Measurements from ENCODE around the gene CYP8B1.
A peak's percentile ranks its signal among the peaks of the same experiment; 100 is the strongest.

The CYP8B1 gene

DNA sequence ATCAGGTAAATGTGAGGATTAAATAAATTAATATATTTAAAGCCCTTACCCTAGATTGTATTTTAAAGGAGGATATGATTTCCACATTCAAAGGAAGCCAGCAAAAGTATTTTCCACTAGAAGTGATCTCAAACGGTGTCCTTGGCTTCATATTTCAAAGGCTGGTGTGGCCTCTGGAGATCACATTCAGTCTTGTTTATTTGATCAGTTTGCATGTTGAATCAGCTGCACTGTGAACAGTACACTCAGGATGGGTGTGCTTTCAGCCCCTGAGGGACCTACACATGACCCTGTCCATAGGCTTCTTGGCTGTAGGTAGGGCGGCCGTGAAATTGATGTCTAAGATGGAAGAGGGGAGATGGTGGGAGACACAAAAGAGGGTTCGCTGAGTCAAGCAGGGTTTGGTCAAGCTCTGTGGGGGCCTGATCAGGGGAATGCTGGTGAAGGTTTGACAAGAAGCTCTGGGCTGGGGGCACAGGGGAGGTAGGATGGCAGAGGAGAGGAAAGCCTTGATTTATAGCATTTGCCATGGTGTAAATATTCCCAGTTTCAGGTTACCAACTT lies 21.9 kb downstream of the CYP8B1 start:
- H3K9me3 ChIP-seq (ENCODE audit: severe bottlenecking): no peaks in the 10 kb centered on the region
- H3K4me1 ChIP-seq (ENCODE audit: insufficient read depth, poor library complexity, severe bottlenecking): no peaks in the 10 kb centered on the region
- no peak for DNase-seq (ENCODE audit: low spot score)
- no peak for ATAC-seq (ENCODE audit: low read depth)
- H3K4me3 ChIP-seq (ENCODE audit: severe bottlenecking): no peak overlapping the region
- TF ChIP-seq, protein P1, sequence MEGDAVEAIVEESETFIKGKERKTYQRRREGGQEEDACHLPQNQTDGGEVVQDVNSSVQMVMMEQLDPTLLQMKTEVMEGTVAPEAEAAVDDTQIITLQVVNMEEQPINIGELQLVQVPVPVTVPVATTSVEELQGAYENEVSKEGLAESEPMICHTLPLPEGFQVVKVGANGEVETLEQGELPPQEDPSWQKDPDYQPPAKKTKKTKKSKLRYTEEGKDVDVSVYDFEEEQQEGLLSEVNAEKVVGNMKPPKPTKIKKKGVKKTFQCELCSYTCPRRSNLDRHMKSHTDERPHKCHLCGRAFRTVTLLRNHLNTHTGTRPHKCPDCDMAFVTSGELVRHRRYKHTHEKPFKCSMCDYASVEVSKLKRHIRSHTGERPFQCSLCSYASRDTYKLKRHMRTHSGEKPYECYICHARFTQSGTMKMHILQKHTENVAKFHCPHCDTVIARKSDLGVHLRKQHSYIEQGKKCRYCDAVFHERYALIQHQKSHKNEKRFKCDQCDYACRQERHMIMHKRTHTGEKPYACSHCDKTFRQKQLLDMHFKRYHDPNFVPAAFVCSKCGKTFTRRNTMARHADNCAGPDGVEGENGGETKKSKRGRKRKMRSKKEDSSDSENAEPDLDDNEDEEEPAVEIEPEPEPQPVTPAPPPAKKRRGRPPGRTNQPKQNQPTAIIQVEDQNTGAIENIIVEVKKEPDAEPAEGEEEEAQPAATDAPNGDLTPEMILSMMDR (IDR thresholded peaks at IDR 0.05; ENCODE audit: poor library complexity, severe bottlenecking): no peak
- no peaks in the 10 kb centered on the region for H3K36me3 ChIP-seq (ENCODE audit: low read depth)
- H3K27me3 ChIP-seq (ENCODE audit: insufficient read depth, poor library complexity, severe bottlenecking): no peaks in the 10 kb centered on the region
- no peak overlapping the region for H3K27ac ChIP-seq (ENCODE audit: poor library complexity, severe bottlenecking)

DNA sequence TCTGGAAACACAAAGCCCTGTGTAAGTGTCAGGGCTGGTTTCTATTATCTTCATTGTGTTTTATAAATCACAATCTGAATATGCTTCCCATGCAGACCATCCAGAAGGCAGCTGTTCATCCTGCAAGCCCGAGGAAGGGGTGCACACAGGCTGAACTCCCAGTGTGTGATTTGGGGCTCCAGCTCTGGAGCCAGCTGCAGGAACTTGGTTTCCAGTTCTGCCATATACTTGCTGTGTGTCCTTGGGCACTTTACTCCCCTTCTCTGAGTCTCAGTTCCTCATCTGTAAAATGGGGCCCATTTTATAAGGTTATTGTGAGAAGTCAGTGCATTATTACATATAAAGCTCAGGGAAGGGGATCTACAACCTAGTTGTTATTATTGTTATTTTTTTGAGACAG lies 22.6 kb downstream of the CYP8B1 start:
- no peak for ATAC-seq (ENCODE audit: low read depth)
- no peak overlapping the region for H3K27ac ChIP-seq (ENCODE audit: poor library complexity, severe bottlenecking)

DNA sequence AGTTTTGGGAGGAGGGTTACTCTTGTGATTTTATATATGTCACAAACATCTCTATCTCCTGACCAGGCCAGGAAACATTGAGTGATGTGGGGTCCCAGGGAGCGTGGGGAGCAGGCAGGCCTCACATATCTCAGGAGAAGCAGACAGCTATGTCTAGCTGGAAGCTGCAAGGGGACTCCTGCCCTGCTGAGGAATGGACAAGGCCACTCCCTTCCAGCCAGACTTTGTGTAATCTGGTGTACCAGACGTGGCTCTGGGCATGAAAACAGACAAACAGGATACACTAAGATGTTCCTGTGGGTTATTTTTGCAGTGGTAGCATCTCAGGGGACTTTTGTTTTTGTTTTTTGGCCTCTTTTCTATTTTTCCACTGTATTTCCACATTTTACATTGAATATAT lies 23.2 kb downstream of the CYP8B1 start:
- DNase-seq (ENCODE audit: low spot score) (no peak), ATAC-seq (ENCODE audit: low read depth) (no peak)
- H3K4me1 ChIP-seq (ENCODE audit: insufficient read depth, poor library complexity, severe bottlenecking): no peaks in the 10 kb centered on the region
- H3K27me3 ChIP-seq (ENCODE audit: insufficient read depth, poor library complexity, severe bottlenecking): no peaks in the 10 kb centered on the region
- H3K27ac ChIP-seq (ENCODE audit: poor library complexity, severe bottlenecking): no peak overlapping the region
- no peaks in the 10 kb centered on the region for H3K9me3 ChIP-seq (ENCODE audit: severe bottlenecking)
- no peaks in the 10 kb centered on the region for H3K36me3 ChIP-seq (ENCODE audit: low read depth)
- TF ChIP-seq, protein P1 (IDR thresholded peaks at IDR 0.05; ENCODE audit: poor library complexity, severe bottlenecking): no peak
- H3K4me3 ChIP-seq (ENCODE audit: severe bottlenecking): no peak overlapping the region

More for the DNA sequence above, 22.6 kb downstream of the CYP8B1 start:
- Histone ChIP-seq H3K9me3 (ENCODE audit: severe bottlenecking) (no peaks in the 10 kb centered on the region), H3K27me3 (ENCODE audit: insufficient read depth, poor library complexity, severe bottlenecking) (no peaks in the 10 kb centered on the region), H3K4me1 (ENCODE audit: insufficient read depth, poor library complexity, severe bottlenecking) (no peaks in the 10 kb centered on the region), H3K4me3 (ENCODE audit: severe bottlenecking) (no peak overlapping the region), H3K36me3 (ENCODE audit: low read depth) (no peaks in the 10 kb centered on the region)
- TF ChIP-seq, protein P1 (IDR thresholded peaks at IDR 0.05; ENCODE audit: poor library complexity, severe bottlenecking): no peak
- DNase-seq (ENCODE audit: low spot score): no peak

DNA sequence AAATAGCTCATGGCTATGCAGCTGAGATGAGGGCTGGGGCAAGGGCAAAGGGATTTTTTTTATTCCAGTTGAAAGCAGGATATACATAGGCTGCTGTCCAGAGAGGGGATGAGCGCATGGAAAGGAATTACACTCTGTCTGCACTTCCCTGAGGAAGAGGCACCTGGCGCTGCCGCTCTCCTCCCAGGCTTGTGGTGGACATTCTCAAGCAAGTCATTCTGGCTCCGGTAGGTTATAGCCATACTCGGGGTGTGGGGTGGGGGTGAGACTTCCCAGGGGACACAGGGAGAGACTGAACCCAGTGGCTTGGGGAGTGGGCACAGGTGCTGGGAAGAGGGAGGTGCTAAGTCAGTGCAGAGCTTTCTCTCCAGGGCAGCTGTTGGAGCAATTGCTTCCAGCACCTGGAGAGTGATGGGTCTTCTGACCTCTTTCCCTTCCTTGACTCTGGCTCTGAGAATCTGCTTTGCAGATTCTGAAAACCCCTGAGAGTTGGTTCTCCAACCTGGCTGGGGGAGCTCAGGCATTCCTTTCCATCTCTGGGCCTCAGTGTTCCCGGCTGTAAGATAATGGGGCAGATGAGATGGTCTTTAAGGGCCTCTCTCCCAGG lies 24.3 kb downstream of the CYP8B1 start:
- Histone ChIP-seq H3K4me1 (ENCODE audit: insufficient read depth, poor library complexity, severe bottlenecking) (no peaks in the 10 kb centered on the region), H3K9me3 (ENCODE audit: severe bottlenecking) (no peaks in the 10 kb centered on the region), H3K27me3 (ENCODE audit: insufficient read depth, poor library complexity, severe bottlenecking) (no peaks in the 10 kb centered on the region), H3K4me3 (ENCODE audit: severe bottlenecking) (no peak overlapping the region), H3K36me3 (ENCODE audit: low read depth) (no peaks in the 10 kb centered on the region), H3K27ac (ENCODE audit: poor library complexity, severe bottlenecking) (no peak overlapping the region)
- DNase-seq (ENCODE audit: low spot score) (no peak), ATAC-seq (ENCODE audit: low read depth) (peak; percentile 81)
- TF ChIP-seq, protein P1 (IDR thresholded peaks at IDR 0.05; ENCODE audit: poor library complexity, severe bottlenecking): no peak

DNA sequence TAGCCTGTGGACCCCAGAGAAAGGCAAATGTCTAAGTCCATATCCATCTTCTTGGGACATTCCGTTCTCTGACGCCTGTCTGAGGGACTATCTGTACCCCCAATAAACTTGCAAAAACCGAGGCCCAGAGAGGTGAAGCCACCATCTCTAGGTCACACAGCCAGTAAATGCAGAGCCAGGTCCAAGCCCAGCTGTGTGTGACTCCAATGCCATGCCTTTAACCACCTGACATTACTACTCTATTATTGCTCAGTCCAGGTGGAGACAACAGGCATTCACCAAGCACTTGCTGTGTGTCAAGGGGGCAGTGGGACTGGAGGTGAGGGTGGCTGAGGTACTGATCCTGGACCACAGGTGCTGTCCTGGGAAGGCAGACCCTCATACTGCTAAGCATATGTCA lies 25.4 kb downstream of the CYP8B1 start:
- ATAC-seq (ENCODE audit: low read depth) (no peak), DNase-seq (ENCODE audit: low spot score) (no peak)
- Histone ChIP-seq H3K27ac (ENCODE audit: poor library complexity, severe bottlenecking) (no peak overlapping the region), H3K4me1 (ENCODE audit: insufficient read depth, poor library complexity, severe bottlenecking) (no peaks in the 10 kb centered on the region), H3K4me3 (ENCODE audit: severe bottlenecking) (no peak overlapping the region), H3K36me3 (ENCODE audit: low read depth) (no peaks in the 10 kb centered on the region), H3K27me3 (ENCODE audit: insufficient read depth, poor library complexity, severe bottlenecking) (no peaks in the 10 kb centered on the region), H3K9me3 (ENCODE audit: severe bottlenecking) (no peaks in the 10 kb centered on the region)
- TF ChIP-seq, protein P1 (IDR thresholded peaks at IDR 0.05; ENCODE audit: poor library complexity, severe bottlenecking): no peak

All from RWPE2 (cell line).